D341Med (cell line): Measurements from ENCODE around the gene PRIM2.
A peak's percentile ranks its signal among the peaks of the same experiment; 100 is the strongest.
"Not testable (repeated sequence)": the region's sequence is repeated elsewhere in the genome, so short reads cannot be mapped to it uniquely, and the experiment has no call there.

Experiments used
- DNase-seq: peaks from one replicate; pipeline ENCODE4 v3.0.0; 2012; ENCODE audit warnings: low spot score

Gene PRIM2

GRCh38 chr6:57505251-57505650, 187.8 kb downstream of the PRIM2 start:
- DNase-seq = not testable (repeated sequence)

GRCh38 chr6:57510390-57510789, 193.0 kb downstream of the PRIM2 start:
- DNase-seq = not testable (repeated sequence)

GRCh38 chr6:57515171-57515570, 197.7 kb downstream of the PRIM2 start:
- DNase-seq = not testable (repeated sequence)

- DNase-seq = not testable (repeated sequence)
These were observed 198.4 kb downstream of the PRIM2 start for GRCh38 chr6:57515845-57516244.

GRCh38 chr6:57516776-57517175, 199.3 kb downstream of the PRIM2 start:
- not testable (repeated sequence) for DNase-seq

- DNase-seq = not testable (repeated sequence)
These were observed 201.8 kb downstream of the PRIM2 start for GRCh38 chr6:57519198-57519597.

GRCh38 chr6:57521085-57521484, 203.7 kb downstream of the PRIM2 start:
- not testable (repeated sequence) for DNase-seq

- not testable (repeated sequence) for DNase-seq
These were observed 205.8 kb downstream of the PRIM2 start for GRCh38 chr6:57523221-57523620.

- DNase-seq = not testable (repeated sequence)
These were observed 212.3 kb downstream of the PRIM2 start for GRCh38 chr6:57529755-57530154.

GRCh38 chr6:57532660-57533059, 215.2 kb downstream of the PRIM2 start:
- DNase-seq = not testable (repeated sequence)

GRCh38 chr6:57535121-57535520, 217.7 kb downstream of the PRIM2 start:
- not testable (repeated sequence) for DNase-seq

- peak; percentile 6 for DNase-seq
These were observed 218.6 kb downstream of the PRIM2 start for GRCh38 chr6:57535994-57536393.

- not testable (repeated sequence) for DNase-seq
These were observed 220.5 kb downstream of the PRIM2 start for GRCh38 chr6:57537916-57538315.

GRCh38 chr6:57551961-57552360, 234.5 kb downstream of the PRIM2 start:
- not testable (repeated sequence) for DNase-seq

- DNase-seq = not testable (repeated sequence)
These were observed 240.4 kb downstream of the PRIM2 start for GRCh38 chr6:57557855-57558254.

GRCh38 chr6:57559170-57559569, 241.7 kb downstream of the PRIM2 start:
- DNase-seq = not testable (repeated sequence)

- DNase-seq = not testable (repeated sequence)
These were observed 244.8 kb downstream of the PRIM2 start for GRCh38 chr6:57562233-57562632.

GRCh38 chr6:57572119-57572518, 254.7 kb downstream of the PRIM2 start:
- not testable (repeated sequence) for DNase-seq

- DNase-seq = not testable (repeated sequence)
These were observed 255.4 kb downstream of the PRIM2 start for GRCh38 chr6:57572844-57573243.

- DNase-seq = not testable (repeated sequence)
These were observed 259.6 kb downstream of the PRIM2 start for GRCh38 chr6:57577023-57577422.

GRCh38 chr6:57579489-57579888, 262.1 kb downstream of the PRIM2 start:
- DNase-seq = not testable (repeated sequence)

GRCh38 chr6:57581586-57581985, 264.2 kb downstream of the PRIM2 start:
- not testable (repeated sequence) for DNase-seq

GRCh38 chr6:57601105-57601504, 283.7 kb downstream of the PRIM2 start:
- DNase-seq = not testable (repeated sequence)

- not testable (repeated sequence) for DNase-seq
These were observed 287.9 kb downstream of the PRIM2 start for GRCh38 chr6:57605303-57605702.
